K562 (cell line): Measurements from ENCODE around the gene DENND6B. TPM values are rescaled to one million over a fixed set of nuclear protein-coding genes. Genes with fewer than 3 reads are reported as not detected.

ENCODE experiments used
- CBFA2T3 ChIP-seq: fragments of 450-650 bp; IDR thresholded peaks from 2 replicates; pipeline ENCODE4 v1.6.1; 2017
- CTBP1 ChIP-seq: fragments of 450-650 bp; IDR thresholded peaks from 2 replicates; pipeline ENCODE4 v1.6.1; 2016; ENCODE audit warnings: borderline replicate concordance
- DACH1 ChIP-seq: fragments of 450-650 bp; IDR thresholded peaks from 2 replicates; pipeline ENCODE4 v1.6.1; 2018; ENCODE audit not compliant: partially characterized antibody
- ETV5 ChIP-seq: sonication (generic); formaldehyde crosslinking; IDR thresholded peaks from 2 replicates; pipeline ENCODE4 v1.4.0; 2020; ENCODE audit warnings: low read depth, mild to moderate bottlenecking, missing genetic modification reagents
- FOXJ2 ChIP-seq: fragments of 200-800 bp; sonication (Bioruptor generic); IDR thresholded peaks from 2 replicates; pipeline ENCODE4 v1.6.1; 2016; ENCODE audit warnings: missing genetic modification characterization, missing compliant biosample characterization
- PHF8 ChIP-seq: fragments of 200-600 bp; sonication (generic); IDR thresholded peaks from 2 replicates; pipeline ENCODE4 v1.6.1; 2012; ENCODE audit warnings: mixed run types, mild to moderate bottlenecking, inconsistent platforms, low read length, moderate library complexity, borderline replicate concordance
- RBFOX2 ChIP-seq: fragments of 200-400 bp; formaldehyde crosslinking; IDR thresholded peaks from 2 replicates; pipeline ENCODE4 v1.6.1; 2017; ENCODE audit warnings: low read depth, mild to moderate bottlenecking, low read length, moderate library complexity
- SUPT5H ChIP-seq: fragments of 450-650 bp; IDR thresholded peaks from 2 replicates; pipeline ENCODE4 v1.6.1; 2016
- TBP ChIP-seq: optimal IDR thresholded peaks from 2 replicates; pipeline ENCODE3; 2011; ENCODE audit warnings: low read depth, low read length, improper control_type of control experiment
- TFAP4 ChIP-seq: sonication (generic); formaldehyde crosslinking; IDR thresholded peaks from 2 replicates; pipeline ENCODE4 v1.8.0; 2022; ENCODE audit warnings: missing genetic modification reagents, mild to moderate bottlenecking, moderate library complexity, borderline replicate concordance
- ZNF347 ChIP-seq: fragments of 450-650 bp; formaldehyde crosslinking; IDR thresholded peaks from 2 replicates; pipeline ENCODE4 v1.4.0; 2020; ENCODE audit warnings: low read depth, mild to moderate bottlenecking, moderate library complexity
- ZNF707 ChIP-seq: fragments of 250-450 bp; sonication (Bioruptor Pico); conservative IDR thresholded peaks from 2 replicates; pipeline ENCODE4 v1.8.0; 2022; ENCODE audit warnings: inconsistent platforms, mild to moderate bottlenecking, moderate library complexity
- polyA plus RNA-seq, 8 experiments: library from polyadenylated mRNA; depleted of rRNA in 4 of 8; stranded (reverse) in 5 of 8; unstranded in 3 of 8; fragments of >200 nt; fragmentation: Nextera tagmentation in 2 of 8; fragmentation: Illumina TruSeq in 1 of 8; extraction: Ambion mirVana in 2 of 8; extraction: Trizol in 1 of 8; gene quantifications; 2 replicates each; pipeline versions ENCODE4 v1.2.1 to v1.2.3, GENCODE V29; 2011 to 2014; ENCODE audit warnings: inconsistent platforms in 1 of 8, missing spikeins in 1 of 8
- total RNA-seq, 7 experiments: library from RNA; depleted of rRNA in 6 of 7; stranded (reverse); fragments of >200 nt in 6 of 7; fragmentation: Illumina TruSeq in 2 of 7; extraction: Trizol in 2 of 7; gene quantifications; 2 replicates each; pipeline versions ENCODE4 v1.2.1 to v1.2.3, GENCODE V29; 2011 to 2021; ENCODE audit warnings: low replicate concordance in 1 of 7

Gene DENND6B
- total and polyA plus RNA-seq, 9 of the 15 experiments (the other 6 are each of a cell fraction or from before 2014, with no cell fraction given) = 0.07 to 3.7 (median 1.5) TPM

- no peak for TF ChIP-seq ZNF347 (CRISPR knock-in tag)
- no peak for TF ChIP-seq FOXJ2 (tag)
- 0 out of 2 replicates have a peak, but pooled peaks have one; percentile 0 for TF ChIP-seq PHF8
- TF ChIP-seq SUPT5H = 0 out of 2 replicates have a peak, but pooled peaks have one; percentile 29
- peak; percentile 32 for TF ChIP-seq DACH1
- TF ChIP-seq CBFA2T3 = 0 out of 2 replicates have a peak, but pooled peaks have one; percentile 30
- peak; percentile 29 for TF ChIP-seq TBP
- TF ChIP-seq ETV5 (CRISPR knock-in tag) = 0 out of 2 replicates have a peak, but pooled peaks have one; percentile 32
- TF ChIP-seq RBFOX2 = peak; percentile 33; the same call in 1 of the 2 replicates
- TF ChIP-seq ZNF707 = no peak
- peak; percentile 89 for TF ChIP-seq TFAP4
- peak; percentile 19; the same call in 1 of the 2 replicates for TF ChIP-seq CTBP1
- TF ChIP-seq, all 486 proteins: peak for 19
Observed at GRCh38 chr22:50308597-50308935, 18.2 kb downstream of the DENND6B start (continued).
